H9 (cell line): ENCODE measurements around the gene MICAL2. TPM values are rescaled to one million over a fixed set of nuclear protein-coding genes. Genes with fewer than 3 reads are reported as not detected.

Experiments
- DNase-seq: peaks from one replicate; pipeline ENCODE4 v3.0.0-alpha.2; 2017
- H2AFZ ChIP-seq: one replicate; pipeline ENCODE4 v1.6.1; 2013; ENCODE audit warnings: mild to moderate bottlenecking, low read length, control low read depth, moderate library complexity
- H2AK5ac ChIP-seq: 2 replicates; pipeline ENCODE4 v1.6.1; 2013; ENCODE audit warnings: low read length, control low read depth, mixed read lengths; ENCODE audit not compliant: insufficient read length
- H2BK120ac ChIP-seq: one replicate; pipeline ENCODE4 v1.6.1; 2013; ENCODE audit warnings: low read depth, mild to moderate bottlenecking, low read length, control low read depth, inconsistent platforms; ENCODE audit not compliant: poor library complexity, severe bottlenecking
- H2BK12ac ChIP-seq: 2 replicates; pipeline ENCODE4 v1.6.1; 2013; ENCODE audit warnings: low read length, control low read depth, mixed read lengths, low read depth; ENCODE audit not compliant: insufficient read length
- H2BK15ac ChIP-seq: 2 replicates; pipeline ENCODE4 v1.6.1; 2013; ENCODE audit warnings: low read depth, low read length, control low read depth
- H2BK20ac ChIP-seq: one replicate; pipeline ENCODE4 v1.6.1; 2013; ENCODE audit warnings: low read depth, mild to moderate bottlenecking, low read length, control low read depth, inconsistent platforms; ENCODE audit not compliant: poor library complexity, severe bottlenecking
- H2BK5ac ChIP-seq: 2 replicates; pipeline ENCODE4 v1.6.1; 2013; ENCODE audit warnings: low read length, control low read depth, mixed read lengths; ENCODE audit not compliant: insufficient read length
- H3K14ac ChIP-seq: 2 replicates; pipeline ENCODE4 v1.6.1; 2013; ENCODE audit warnings: low read length, control low read depth; ENCODE audit not compliant: insufficient read depth
- H3K18ac ChIP-seq: 2 replicates; pipeline ENCODE4 v1.6.1; 2013; ENCODE audit warnings: low read depth, mild to moderate bottlenecking, mixed read lengths, low read length, control low read depth; ENCODE audit not compliant: insufficient read length
- H3K23ac ChIP-seq: 2 replicates; pipeline ENCODE4 v1.6.1; 2013; ENCODE audit warnings: low read length, control low read depth, mixed read lengths, low read depth; ENCODE audit not compliant: insufficient read length
- H3K23me2 ChIP-seq: 2 replicates; pipeline ENCODE4 v1.6.1; 2013; ENCODE audit warnings: low read depth, mild to moderate bottlenecking, mixed read lengths, low read length, control low read depth; ENCODE audit not compliant: insufficient read length, poor library complexity, severe bottlenecking
- H3K27ac ChIP-seq: 2 replicates; pipeline ENCODE4 v1.5.1; 2013; ENCODE audit warnings: low read length, control low read depth, mixed read lengths, low read depth; ENCODE audit not compliant: insufficient read length
- H3K27me3 ChIP-seq: 2 replicates; pipeline ENCODE4 v1.6.1; 2013; ENCODE audit warnings: low read length, control low read depth, inconsistent platforms; ENCODE audit not compliant: insufficient read depth
- H3K4ac ChIP-seq: 2 replicates; pipeline ENCODE4 v1.6.1; 2013; ENCODE audit warnings: low read depth, mild to moderate bottlenecking, control low read depth, inconsistent platforms, low read length, moderate library complexity
- H3K4me1 ChIP-seq: 2 replicates; pipeline ENCODE4 v1.6.1; 2013; ENCODE audit warnings: low read length, control low read depth, inconsistent platforms; ENCODE audit not compliant: insufficient read depth
- H3K4me2 ChIP-seq: 2 replicates; pipeline ENCODE4 v1.6.1; 2013; ENCODE audit warnings: low read length, control low read depth, mixed read lengths; ENCODE audit not compliant: insufficient read length, insufficient read depth
- H3K56ac ChIP-seq: 2 replicates; pipeline ENCODE4 v1.6.1; 2013; ENCODE audit warnings: low read depth, mild to moderate bottlenecking, mixed read lengths, low read length, control low read depth; ENCODE audit not compliant: insufficient read length
- H3K79me1 ChIP-seq: 2 replicates; pipeline ENCODE4 v1.6.1; 2013; ENCODE audit warnings: low read depth, mild to moderate bottlenecking, moderate library complexity, low read length, control low read depth, inconsistent platforms; ENCODE audit not compliant: insufficient read depth, poor library complexity, severe bottlenecking
- H3K79me2 ChIP-seq: 2 replicates; pipeline ENCODE4 v1.6.1; 2013; ENCODE audit warnings: low read length, control low read depth, inconsistent platforms; ENCODE audit not compliant: insufficient read depth
- H3K9ac ChIP-seq: 2 replicates; pipeline ENCODE4 v1.6.1; 2013; ENCODE audit warnings: low read length, control low read depth, mixed read lengths; ENCODE audit not compliant: insufficient read length; ENCODE audit errors: extremely low read depth
- H3K9me3 ChIP-seq: one replicate; pipeline ENCODE4 v1.6.1; 2013; ENCODE audit warnings: low read depth, low read length, inconsistent platforms; ENCODE audit not compliant: control insufficient read depth
- H3T11ph ChIP-seq: one replicate; pipeline ENCODE4 v1.6.1; 2013; ENCODE audit warnings: mild to moderate bottlenecking, low read length, control low read depth, inconsistent platforms
- H4K20me1 ChIP-seq: one replicate; pipeline ENCODE4 v1.6.1; 2013; ENCODE audit not compliant: control insufficient read depth, insufficient read length, insufficient read depth
- H4K5ac ChIP-seq: 2 replicates; pipeline ENCODE4 v1.6.1; 2013; ENCODE audit warnings: low read depth, mild to moderate bottlenecking, mixed read lengths, low read length, control low read depth; ENCODE audit not compliant: insufficient read length
- H4K8ac ChIP-seq: replicated peaks from 2 replicates; pipeline ENCODE4 v1.6.1; 2013; ENCODE audit warnings: low read length, control low read depth, mixed read lengths, low read depth; ENCODE audit not compliant: insufficient read length
- H4K91ac ChIP-seq: 2 replicates; pipeline ENCODE4 v1.6.1; 2013; ENCODE audit warnings: low read depth, mild to moderate bottlenecking, moderate library complexity, mixed read lengths, low read length, control low read depth; ENCODE audit not compliant: insufficient read length
- H3K27ac Mint-ChIP-seq, 3 experiments: 2 replicates in 2 of 3; 3 replicates in 1 of 3; pipeline ENCODE4 v1.8.0; 2020 to 2021; ENCODE audit warnings: mixed read lengths in 3 of 3, mild to moderate bottlenecking in 1 of 3, moderate library complexity in 1 of 3
- H3K27me3 Mint-ChIP-seq: 2 replicates; pipeline ENCODE4 v1.8.0; 2021; ENCODE audit warnings: low read depth, mild to moderate bottlenecking, moderate library complexity, mixed read lengths
- H3K36me3 Mint-ChIP-seq, 3 experiments: 2 replicates in 2 of 3; 3 replicates in 1 of 3; pipeline ENCODE4 v1.8.0; 2020 to 2021; ENCODE audit warnings: low read depth in 3 of 3, mixed read lengths in 3 of 3; ENCODE audit not compliant: insufficient read depth in 1 of 3
- H3K4me1 Mint-ChIP-seq, 2 experiments: 2 replicates each; pipeline ENCODE4 v1.8.0; 2020; ENCODE audit warnings: mixed read lengths in 2 of 2
- H3K4me3 Mint-ChIP-seq, 2 experiments: 2 replicates in 1 of 2; 3 replicates in 1 of 2; pipeline ENCODE4 v1.8.0; 2020 to 2021; ENCODE audit warnings: mild to moderate bottlenecking in 2 of 2, mixed read lengths in 2 of 2, moderate library complexity in 1 of 2
- H3K9me3 Mint-ChIP-seq, 2 experiments: 2 replicates in 1 of 2; 3 replicates in 1 of 2; pipeline ENCODE4 v1.8.0; 2020; ENCODE audit warnings: mild to moderate bottlenecking in 2 of 2, mixed read lengths in 2 of 2, moderate library complexity in 1 of 2
- WGBS: extraction: QIAGEN DNeasy Blood & Tissue Kit; methylation state at CpG from one replicate; pipeline ENCODE4 v1.1.7; 2013; ENCODE audit warnings: missing lambda C conversion rate, low lambda C conversion rate, mixed read lengths; ENCODE audit not compliant: insufficient read length; ENCODE audit errors: extremely low coverage; 5-methylcytosine and 5-hydroxymethylcytosine counted together
- total RNA-seq: library from RNA; stranded (reverse); gene quantifications from 2 replicates; pipeline ENCODE4 v1.2.1, GENCODE V29; 2021
- TF ChIP-seq, protein P1 (sequence below): fragments of 200-600 bp; sonication (generic); conservative IDR thresholded peaks from 3 replicates; pipeline ENCODE4 v1.8.0; 2021; ENCODE audit warnings: antibody characterized with exemption, mild to moderate bottlenecking

MICAL2 gene
- total RNA-seq, 1 experiment from 2014 or later: 4.7 TPM

DNA sequence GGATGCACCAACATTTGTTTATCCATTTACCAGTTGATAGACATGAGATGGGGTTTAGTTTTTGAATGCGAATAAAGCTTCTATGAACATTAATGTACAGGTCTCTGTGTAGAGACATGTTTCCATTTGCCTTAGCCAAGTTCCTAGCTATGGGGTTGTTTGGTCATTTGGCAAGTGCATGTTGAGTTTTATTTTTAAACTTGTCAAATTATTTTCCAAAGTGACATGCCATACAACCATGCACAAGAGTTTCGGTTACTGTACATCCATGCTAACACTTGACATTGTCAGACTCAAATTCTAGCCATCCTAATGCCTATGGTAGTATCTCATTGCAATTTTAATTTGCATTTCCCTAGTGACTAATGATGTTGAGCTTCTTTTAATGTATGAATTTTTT is 196.4 kb downstream of the MICAL2 start:
- no peak overlapping the region for H3K27ac Mint-ChIP-seq
- WGBS: no CpG with 5 or more reads among the region's 2 CpGs

More for the DNA sequence above, 196.4 kb downstream of the MICAL2 start:
- H4K20me1 ChIP-seq: no peaks in the 10 kb centered on the region
- Mint-ChIP-seq H3K4me1 (peaks cover 0 to 7% of the 10 kb centered on the region in 2 experiments; a peak in 1 of 4 replicates), H3K27me3 (no peaks in the 10 kb centered on the region), H3K36me3 (no peaks in the 10 kb centered on the region), H3K9me3 (peaks cover 0 to 4% of the 10 kb centered on the region in 2 experiments; a peak in 1 of 5 replicates), H3K4me3 (no peak overlapping the region)
- H3K4me2 ChIP-seq: no peak overlapping the region
- no peak overlapping the region for H2BK5ac ChIP-seq
- no peak overlapping the region for H4K8ac ChIP-seq
- no peaks in the 10 kb centered on the region for H3K79me2 ChIP-seq
- no peaks in the 10 kb centered on the region for H3K27me3 ChIP-seq
- H2AK5ac ChIP-seq: no peak overlapping the region
- no peak overlapping the region for H3K9ac ChIP-seq
- H3T11ph ChIP-seq: no peak overlapping the region
- H3K4ac ChIP-seq: no peak overlapping the region
- H4K5ac ChIP-seq: no peak overlapping the region
- H3K79me1 ChIP-seq: no peaks in the 10 kb centered on the region
- no peak for DNase-seq
- H3K23ac ChIP-seq: no peak overlapping the region
- H2AFZ ChIP-seq: no peak overlapping the region
- H3K56ac ChIP-seq: no peak overlapping the region
- TF ChIP-seq, protein P1, sequence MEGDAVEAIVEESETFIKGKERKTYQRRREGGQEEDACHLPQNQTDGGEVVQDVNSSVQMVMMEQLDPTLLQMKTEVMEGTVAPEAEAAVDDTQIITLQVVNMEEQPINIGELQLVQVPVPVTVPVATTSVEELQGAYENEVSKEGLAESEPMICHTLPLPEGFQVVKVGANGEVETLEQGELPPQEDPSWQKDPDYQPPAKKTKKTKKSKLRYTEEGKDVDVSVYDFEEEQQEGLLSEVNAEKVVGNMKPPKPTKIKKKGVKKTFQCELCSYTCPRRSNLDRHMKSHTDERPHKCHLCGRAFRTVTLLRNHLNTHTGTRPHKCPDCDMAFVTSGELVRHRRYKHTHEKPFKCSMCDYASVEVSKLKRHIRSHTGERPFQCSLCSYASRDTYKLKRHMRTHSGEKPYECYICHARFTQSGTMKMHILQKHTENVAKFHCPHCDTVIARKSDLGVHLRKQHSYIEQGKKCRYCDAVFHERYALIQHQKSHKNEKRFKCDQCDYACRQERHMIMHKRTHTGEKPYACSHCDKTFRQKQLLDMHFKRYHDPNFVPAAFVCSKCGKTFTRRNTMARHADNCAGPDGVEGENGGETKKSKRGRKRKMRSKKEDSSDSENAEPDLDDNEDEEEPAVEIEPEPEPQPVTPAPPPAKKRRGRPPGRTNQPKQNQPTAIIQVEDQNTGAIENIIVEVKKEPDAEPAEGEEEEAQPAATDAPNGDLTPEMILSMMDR: no peak
- no peak overlapping the region for H2BK20ac ChIP-seq
- H2BK15ac ChIP-seq: no peak overlapping the region
- no peaks in the 10 kb centered on the region for H3K23me2 ChIP-seq
- no peaks in the 10 kb centered on the region for H3K4me1 ChIP-seq
- H3K14ac ChIP-seq: no peak overlapping the region
- H2BK12ac ChIP-seq: no peak overlapping the region
- no peak overlapping the region for H3K18ac ChIP-seq
- H3K27ac ChIP-seq: no peak overlapping the region
- no peak overlapping the region for H4K91ac ChIP-seq
- no peaks in the 10 kb centered on the region for H3K9me3 ChIP-seq
- H2BK120ac ChIP-seq: no peak overlapping the region
